ENCODE data around the gene RPS2.
A peak's percentile ranks its signal among the peaks of the same experiment; 100 is the strongest.
"Not testable (repeated sequence)": the region's sequence is repeated elsewhere in the genome, so short reads cannot be mapped to it uniquely, and the experiment has no call there.

RPS2 gene

GRCh38 chr16:1920727-1921171 lies 43.9 kb downstream of the RPS2 start:
- peak; percentile 35 for DNase-seq (ENCODE audit: low read depth, low spot score)

DNA sequence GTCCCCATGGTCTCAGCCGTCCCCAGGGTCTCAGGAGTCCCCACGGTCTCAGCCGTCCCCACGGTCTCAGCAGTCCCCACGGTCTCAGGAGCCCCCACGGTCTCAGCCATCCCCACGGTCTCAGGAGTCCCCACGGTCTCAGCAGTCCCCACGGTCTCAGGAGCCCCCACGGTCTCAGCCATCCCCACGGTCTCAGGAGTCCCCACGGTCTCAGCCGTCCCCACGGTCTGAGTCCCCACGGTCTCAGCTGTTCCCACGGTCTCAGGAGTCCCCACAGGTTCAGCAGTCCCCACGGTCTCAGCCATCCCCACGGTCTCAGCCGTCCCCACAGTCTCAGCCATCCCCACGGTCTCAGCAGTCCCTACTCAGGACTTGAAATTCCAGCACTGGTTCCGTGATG lies 44.5 kb downstream of the RPS2 start:
- not testable (repeated sequence) for DNase-seq (ENCODE audit: low read depth, low spot score)

- no peak for DNase-seq (ENCODE audit: low read depth, low spot score)
Measured at GRCh38 chr16:1919327-1919998, 45.2 kb downstream of the RPS2 start.

DNA sequence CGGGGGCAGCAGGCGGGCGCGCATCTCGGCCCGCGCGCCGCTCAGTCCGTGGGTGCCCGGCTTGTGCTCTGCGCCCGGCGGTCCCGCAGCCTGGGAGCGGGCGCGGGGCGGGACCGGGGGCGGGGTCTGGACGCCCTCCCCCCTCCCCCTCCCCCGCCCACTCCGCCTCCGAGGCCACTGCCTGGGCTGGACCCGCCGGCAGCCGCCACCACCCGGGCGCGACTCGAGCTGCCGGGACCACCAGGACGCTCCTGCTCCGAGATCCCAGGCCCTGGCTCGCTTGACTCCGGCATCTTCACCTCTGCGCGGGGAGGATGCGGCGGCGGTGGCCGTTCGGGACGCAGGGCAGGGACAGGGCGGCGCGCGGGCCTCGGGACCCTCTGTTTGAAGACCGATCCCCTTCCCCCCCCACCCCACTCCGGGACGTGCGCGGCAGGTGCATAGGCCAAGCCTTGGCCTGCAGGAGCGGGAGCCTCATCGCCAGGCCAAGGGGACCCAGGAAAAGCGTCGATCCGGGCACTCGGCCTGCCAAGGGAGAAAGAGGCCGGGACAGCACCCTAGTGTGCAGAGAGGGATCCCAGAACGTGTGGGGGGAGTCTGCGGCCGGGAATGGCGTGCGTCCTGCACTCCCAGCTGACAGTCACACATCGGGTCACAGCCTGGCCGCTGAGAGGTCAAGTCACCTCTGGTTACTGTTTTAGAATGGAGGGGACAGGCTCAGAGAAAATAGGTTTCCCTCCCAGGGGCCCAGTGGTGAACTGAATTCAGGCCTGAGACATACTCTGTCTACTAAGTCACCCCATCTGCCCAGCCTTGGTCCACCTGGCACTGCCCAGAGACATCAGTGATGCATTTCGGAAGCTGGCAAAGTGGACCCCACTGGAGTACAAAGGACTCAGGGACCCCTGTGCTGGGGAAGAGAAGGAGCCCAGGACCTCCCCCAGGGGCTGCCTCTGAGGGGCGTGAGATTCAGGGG lies 46.0 kb downstream of the RPS2 start, which contains the start of gene HS3ST6:
Gene HS3ST6 (minus strand): TSS at position 65 of the 976 bp plus-strand sequence. CDS start 92 bp downstream, outside the sequence.
- no peak for DNase-seq (ENCODE audit: low read depth, low spot score)

- no peak for DNase-seq (ENCODE audit: low read depth, low spot score)
Measured at GRCh38 chr16:1917665-1918350, 46.8 kb downstream of the RPS2 start.

- DNase-seq (ENCODE audit: low read depth, low spot score): no peak
Measured at GRCh38 chr16:1917056-1917664, 47.5 kb downstream of the RPS2 start.

DNA sequence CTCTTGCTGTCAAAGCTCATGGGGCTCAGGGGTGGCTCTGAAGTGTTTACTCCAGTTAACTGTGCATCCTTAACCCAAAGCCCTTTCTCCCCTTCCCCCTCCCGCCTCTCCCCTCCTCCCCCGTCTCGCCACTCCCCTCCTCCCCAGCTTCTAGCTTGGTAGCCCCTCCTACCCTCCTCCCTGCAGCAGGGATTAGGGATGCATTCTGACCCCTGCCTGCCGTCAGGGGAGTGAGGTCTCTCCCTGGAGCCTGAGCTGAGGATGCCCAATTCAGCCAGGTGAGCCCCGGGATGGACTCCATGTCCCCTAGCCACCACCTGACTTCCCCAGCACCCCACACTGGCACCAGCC lies 48.0 kb downstream of the RPS2 start:
- DNase-seq (ENCODE audit: low read depth, low spot score): no peak

GRCh38 chr16:1915732-1916639 lies 48.6 kb downstream of the RPS2 start:
- DNase-seq (ENCODE audit: low read depth, low spot score): no peak

DNA sequence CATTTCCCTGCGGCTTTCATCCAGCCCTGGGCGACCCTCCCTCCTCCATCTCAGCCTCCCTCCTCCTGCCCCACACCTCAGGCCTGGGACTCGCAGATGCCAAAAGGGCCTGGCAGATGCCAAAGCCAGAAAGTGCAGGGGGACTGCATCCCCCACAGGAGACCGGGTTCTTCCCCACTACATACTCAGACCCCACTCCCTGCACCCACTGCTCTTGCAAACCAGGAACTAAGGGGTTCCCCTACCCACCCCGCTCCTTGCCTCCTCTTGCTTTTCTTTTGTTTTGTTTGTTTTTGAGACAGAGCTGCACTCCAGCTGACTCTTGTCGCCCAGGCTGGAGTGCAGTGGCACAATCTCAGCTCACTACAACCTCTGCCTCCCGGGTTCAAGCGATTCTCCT lies 49.6 kb downstream of the RPS2 start:
- no peak for DNase-seq (ENCODE audit: low read depth, low spot score)

- no peak for DNase-seq (ENCODE audit: low read depth, low spot score)
Measured at GRCh38 chr16:1914084-1914608, 50.5 kb downstream of the RPS2 start.

DNA sequence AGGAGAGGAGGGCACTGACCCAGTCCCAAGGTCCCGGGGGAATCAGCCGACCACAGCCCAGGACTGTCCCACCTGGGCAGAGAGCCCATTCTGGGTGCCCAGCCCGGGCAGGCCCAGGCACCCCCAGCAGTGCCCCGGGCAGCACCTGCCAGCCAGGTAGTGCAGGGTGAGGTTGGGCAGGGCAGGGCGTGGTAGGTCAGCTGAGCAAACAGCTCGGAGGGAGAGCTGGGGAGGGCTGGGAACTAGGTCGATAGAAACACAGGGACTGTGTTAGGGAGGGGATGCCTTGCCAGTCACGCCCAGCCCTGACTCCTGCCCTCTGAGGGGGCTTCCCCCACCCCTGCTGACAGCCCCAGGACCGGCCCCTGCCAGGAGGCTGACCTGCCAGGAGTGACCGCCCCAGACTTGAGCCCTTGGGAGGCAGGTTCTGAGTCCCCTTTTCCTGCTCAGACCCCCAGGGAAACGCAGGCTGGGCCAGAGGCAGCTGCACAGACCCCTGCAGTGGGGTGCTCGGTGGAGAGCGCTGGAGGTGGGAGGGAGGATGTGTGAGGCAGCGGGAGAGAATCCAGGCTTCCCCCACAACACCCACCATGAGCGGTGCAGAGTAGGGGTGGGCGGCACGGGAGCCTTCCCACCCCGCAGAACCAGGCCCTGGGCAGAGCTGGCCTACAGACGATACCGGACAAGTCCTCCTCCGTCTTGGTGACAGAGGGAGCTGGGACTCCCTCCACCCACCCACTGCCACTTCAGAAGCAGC lies 51.1 kb downstream of the RPS2 start:
- DNase-seq (ENCODE audit: low read depth, low spot score): no peak

DNA sequence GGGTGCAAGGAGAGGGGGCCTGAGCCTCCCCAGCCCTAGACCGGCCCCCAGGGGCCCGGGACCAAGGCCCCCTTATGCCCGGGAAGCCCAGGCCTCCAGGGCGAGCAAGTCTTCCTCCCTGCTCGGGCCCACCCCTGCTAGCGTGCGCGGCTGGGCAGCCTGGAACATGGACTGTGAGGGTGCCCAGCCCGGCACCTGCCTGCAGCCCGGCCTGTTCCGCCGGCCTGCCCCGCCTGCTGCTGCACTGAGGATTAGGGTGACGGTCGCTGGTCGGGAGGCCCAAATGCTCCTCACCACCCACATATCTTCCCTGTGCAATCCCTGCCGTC lies 52.4 kb downstream of the RPS2 start:
- DNase-seq (ENCODE audit: low read depth, low spot score): no peak

All from astrocyte of the hippocampus (primary cell).